Upper lobe of left lung (tissue), 4 donors: ENCODE results near the gene SGTA.

ENCODE experiments used
- CTCF ChIP-seq, 6 experiments: fragments of 450-650 bp in 4 of 6; fragments of 200-600 bp in 2 of 6; sonication (generic) in 2 of 6; IDR thresholded peaks; one replicate each; pipeline ENCODE4 v1.5.1; 2016 to 2019; ENCODE audit warnings: antibody characterized with exemption in 6 of 6
- EP300 ChIP-seq, 4 donors: sonication (generic); formaldehyde crosslinking; IDR thresholded peaks; one replicate each; pipeline ENCODE4 v1.5.1; 2017; ENCODE audit warnings: antibody characterized with exemption in 4 of 4, control low read depth in 2 of 4
- POLR2A ChIP-seq, 4 donors: fragments of 450-650 bp; IDR thresholded peaks; one replicate each; pipeline ENCODE4 v1.5.1; 2016 to 2017; ENCODE audit warnings: antibody characterized with exemption in 4 of 4, mild to moderate bottlenecking in 2 of 4

GRCh38 chr19:2726904-2727639 is 56.0 kb downstream of the SGTA start:
- TF ChIP-seq CTCF (IDR thresholded peaks at IDR 0.05) (no peak), EP300 (IDR thresholded peaks at IDR 0.05) (no peak), POLR2A (IDR thresholded peaks at IDR 0.05) (no peak)
